Activated CD8-positive, alpha-beta memory T cell treated with anti-CD3 and anti-CD28 coated beads for 24 hours (primary cell): ENCODE measurements around the gene LGALS7B.
A peak's percentile ranks its signal among the peaks of the same experiment; 100 is the strongest.
"Not testable (repeated sequence)": the region's sequence is repeated elsewhere in the genome, so short reads cannot be mapped to it uniquely, and the experiment has no call there.

Experiments used
- DNase-seq: peaks from one replicate; pipeline ENCODE4 v3.0.0-alpha.2; 2020

The LGALS7B gene

DNA sequence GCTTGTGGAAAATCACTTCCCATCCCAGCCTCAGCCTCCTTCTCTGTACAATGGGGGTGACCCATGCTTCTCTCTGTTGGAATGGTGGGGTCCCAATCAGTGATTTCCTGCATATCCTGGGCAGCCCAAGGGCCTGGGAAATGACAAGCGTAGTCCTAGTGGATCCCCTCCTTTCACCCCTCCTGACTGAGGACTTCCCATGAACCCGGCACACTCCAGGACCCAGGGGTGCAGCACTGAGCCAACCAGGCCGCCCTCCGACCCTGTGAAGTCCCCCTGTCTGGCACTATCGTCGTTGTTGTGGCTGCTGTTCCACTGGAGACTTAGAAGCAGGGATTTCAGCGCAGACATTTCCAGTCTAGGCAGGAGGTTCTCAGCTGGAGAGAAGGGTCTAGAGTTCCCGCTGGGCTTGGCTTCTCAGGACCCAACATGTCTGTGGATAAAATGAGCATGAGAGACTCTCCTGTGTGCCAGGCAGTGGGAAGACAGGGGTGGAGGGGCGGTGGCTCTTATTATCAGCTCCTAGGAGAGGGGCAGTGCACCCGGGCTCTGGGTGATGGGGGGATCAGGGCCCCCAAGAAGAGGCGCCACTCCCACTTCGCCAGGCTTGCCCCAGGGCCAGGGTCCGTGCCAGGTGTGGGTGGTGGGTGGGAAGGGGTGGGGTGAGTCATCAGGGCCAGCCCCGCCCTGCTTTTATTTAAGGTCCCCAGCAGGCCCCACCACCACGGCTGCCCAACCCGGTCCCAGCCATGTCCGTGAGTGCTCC is at the start of gene LGALS7B:
TSS of gene LGALS7B (plus strand) at position 723 of the 766 bp plus-strand sequence. CDS start at position 750, 27 bp downstream.
- no peak for DNase-seq

DNA sequence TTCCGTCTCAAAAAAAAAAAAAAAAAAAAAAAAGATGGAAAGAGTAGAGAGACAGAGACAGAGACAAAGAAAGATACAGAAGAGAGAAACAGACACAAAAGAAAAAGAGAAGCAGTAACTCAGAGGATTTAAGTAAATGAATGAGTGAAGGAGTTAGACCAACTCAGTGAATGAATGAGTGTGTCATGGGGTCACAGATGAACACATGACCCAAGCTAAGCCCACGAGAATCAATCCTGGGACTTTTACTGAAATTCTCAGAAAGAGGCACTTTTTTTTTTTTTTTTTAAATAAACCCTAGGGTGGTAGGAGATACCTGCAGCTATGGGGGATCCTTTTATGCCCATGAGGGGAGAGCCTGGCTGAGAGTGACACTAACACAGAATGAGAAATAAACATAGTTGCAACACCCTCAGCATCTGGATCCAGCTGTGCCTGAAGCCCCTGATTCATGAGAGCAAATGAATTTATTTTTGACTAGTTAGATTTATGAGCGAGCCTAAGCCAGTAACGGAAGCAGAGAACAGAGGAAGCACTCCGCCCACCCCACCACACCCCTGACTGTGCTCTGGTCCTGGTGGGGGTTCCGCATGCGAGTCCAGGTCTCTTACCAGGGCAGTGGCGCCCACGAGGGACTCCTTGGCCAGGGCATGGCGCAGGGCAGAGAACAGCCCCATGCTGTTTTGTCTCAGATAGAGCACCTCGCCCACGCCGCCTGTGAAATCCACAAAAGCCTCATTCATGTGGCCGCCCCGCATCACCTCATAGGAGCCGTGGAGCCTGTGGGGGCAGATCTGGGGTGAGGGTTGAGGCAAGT is 49.4 kb upstream of the LGALS7B start:
- no peak for DNase-seq

DNA sequence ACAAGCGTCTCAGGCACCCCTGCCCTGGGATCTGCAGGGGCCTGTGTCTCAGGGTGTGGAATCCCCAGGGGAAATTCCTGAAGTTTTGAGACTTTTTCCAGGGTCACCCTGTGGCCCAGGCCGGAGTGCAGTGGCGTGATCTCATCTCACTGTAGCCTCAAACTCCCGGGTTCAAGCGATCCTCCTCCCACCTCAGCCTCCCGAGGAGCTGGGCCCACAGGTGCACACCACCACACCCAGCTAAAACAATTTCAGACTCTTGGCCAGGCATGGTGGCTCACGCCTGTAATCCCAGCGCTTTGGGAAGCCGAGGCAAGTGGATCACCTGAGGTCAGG is 48.8 kb upstream of the LGALS7B start:
- DNase-seq: no peak

DNA sequence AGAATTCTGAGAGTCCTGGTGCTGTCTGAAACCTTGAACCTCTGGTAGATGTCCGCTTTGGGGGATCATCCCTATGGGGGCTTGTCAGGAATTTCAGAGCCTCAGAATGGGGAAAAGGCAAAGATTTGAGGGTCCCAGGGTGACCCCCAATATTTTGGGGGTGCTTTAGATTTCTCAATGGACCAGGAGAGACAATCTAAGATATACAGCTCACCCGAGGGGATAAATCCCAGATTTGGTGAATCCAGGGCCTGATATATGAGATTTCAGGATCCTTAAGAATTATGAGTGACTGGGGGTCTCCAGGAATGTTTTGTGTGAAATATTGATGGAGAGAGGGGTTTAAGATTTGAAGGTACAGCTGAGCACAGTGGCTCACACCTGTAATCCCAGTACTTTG is 48.1 kb upstream of the LGALS7B start:
- no peak for DNase-seq

DNA sequence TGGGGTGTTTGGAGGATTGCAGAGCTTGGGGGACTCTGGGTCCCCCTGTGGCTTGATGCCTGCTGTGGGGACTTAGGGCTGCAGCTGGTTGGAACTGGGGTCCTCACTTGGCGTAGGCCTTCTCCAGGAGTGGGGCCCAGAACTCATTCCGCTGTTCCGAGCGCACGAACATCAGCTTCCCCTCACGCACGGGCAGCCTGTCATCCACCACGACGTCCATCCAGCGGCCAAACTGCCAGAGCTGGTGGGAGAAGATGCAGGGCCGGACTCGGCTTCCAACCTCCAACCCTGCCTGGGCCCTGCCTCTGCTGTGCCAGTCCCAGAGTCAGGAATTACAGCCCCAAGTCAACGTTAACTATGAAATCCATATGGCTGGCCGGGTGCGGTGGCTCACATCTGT is 47.3 kb upstream of the LGALS7B start:
- DNase-seq: no peak

DNA sequence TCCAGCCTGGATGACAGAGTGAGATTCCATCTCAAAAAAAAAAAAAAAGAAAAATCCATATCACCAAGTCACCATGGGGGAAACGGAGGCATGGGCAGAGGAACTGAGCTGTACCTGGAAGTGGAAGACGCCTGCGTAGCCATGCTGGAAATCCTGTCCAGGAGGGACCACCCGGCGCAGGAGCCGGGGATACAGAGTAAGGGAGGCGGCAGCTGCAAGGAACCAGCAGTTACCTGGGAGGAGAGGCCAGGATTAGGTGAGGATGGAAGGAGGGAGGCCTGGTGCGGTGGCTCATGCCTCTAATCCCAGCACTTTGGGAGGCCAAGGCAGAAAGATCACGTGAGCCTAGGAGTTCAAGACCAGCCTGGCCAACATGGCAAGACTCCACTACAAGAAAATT is 46.7 kb upstream of the LGALS7B start:
- no peak for DNase-seq

DNA sequence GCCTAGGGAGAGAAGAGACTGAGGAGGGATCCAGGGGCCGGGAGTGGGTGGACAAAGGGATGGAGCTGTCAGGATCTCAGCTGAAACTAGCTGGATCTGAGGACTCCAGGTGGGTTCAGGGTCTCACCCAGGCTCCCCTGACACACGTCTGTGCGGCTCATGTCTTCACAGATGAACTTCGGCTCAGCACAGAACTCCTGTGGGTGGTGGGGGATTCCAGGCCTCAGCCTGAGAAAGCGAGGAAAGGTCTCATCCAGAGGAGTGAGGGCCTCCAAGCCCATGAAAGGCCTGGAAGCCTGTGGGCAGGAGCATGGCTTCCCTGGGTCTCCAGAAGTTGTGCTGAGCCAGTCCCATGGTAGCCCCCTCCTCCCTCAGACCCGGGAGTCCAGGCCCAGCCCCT is 46.1 kb upstream of the LGALS7B start:
- DNase-seq: no peak

DNA sequence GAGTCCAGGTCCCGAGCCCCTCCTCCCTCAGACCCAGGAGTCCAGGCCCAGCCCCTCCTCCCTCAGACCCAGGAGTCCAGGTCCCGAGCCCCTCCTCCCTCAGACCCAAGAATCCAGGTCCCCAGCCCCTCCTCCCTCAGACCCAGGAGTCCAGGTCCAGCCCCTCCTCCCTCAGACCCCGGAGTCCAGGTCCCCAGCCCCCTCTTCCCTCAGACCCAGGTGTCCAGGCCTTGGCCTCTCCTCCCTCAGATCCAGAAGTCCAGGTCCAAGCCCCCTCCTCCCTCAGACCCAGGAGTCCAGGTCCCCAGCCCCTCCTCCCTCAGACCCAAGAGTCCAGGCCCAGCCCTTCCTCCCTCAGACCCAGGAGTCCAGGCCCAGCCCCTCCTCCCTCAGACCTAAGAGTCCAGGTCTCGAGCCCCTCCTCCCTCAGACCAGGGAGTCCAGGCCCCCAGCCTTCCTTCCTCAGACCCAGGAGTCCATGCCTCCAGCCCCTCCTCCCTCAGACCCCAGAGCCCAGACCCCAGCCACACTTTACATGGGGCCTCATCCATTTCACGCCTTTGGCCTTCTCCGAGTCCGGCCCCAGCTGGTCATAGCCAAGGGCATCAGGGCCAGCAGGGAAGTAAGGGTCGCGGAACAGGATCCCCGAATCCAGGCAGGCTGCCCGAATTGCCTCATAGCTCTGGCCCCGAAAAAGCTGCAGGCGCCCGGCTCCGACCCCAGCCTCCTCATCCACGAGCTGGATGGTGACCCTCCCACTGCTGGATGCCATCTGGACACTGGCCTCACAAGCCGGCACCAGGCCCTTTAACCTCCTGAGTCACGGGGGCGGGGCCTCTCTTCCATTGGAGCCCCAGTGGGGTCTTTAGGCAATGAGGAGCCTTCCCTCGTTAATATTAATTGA is 45.4 kb upstream of the LGALS7B start:
- no peak for DNase-seq

DNA sequence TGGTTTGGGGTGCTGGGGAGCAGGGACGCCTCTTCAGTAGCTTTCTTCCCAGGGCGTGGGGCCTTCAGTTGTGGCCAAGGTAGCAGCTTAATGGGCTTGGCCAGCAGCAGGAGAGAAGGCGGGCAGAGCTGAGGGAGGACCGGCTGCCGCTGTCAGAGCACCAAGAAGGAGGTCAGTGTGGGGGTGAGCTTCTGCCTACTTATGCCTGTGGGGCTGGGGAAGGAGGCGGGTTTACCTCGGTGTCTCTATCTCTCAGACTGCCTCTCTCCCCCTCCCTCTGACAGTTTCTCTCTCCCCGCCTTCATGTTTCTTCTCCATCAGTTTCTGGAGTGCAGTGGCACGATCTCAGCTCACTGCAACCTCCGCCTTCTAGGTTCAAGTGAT is 44.7 kb upstream of the LGALS7B start, which contains the start of gene CAPN12:
TSS of gene CAPN12 (minus strand) at position 177 of the 384 bp plus-strand sequence. CDS start 309 bp downstream, outside the sequence.
- no peak for DNase-seq

DNA sequence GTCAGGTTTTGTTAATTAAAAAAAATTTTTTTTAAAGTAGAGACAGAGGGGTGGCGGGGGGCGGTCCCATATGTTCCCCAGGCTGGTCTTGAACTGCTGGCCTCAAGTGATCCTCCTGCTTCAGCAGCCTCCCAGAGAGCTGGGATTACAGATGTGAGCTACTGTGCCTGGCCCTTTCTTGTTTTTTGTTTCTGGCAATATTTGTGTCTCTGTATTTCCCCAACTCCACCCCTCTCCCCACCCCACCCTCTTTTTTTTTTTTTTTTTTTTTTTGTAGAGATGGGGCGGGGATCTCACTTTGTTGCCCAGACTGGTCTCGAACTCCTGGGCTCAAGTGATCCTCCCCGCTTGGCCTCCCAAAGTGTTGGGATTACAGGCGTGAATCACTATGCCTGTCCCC is 44.1 kb upstream of the LGALS7B start:
- no peak for DNase-seq

DNA sequence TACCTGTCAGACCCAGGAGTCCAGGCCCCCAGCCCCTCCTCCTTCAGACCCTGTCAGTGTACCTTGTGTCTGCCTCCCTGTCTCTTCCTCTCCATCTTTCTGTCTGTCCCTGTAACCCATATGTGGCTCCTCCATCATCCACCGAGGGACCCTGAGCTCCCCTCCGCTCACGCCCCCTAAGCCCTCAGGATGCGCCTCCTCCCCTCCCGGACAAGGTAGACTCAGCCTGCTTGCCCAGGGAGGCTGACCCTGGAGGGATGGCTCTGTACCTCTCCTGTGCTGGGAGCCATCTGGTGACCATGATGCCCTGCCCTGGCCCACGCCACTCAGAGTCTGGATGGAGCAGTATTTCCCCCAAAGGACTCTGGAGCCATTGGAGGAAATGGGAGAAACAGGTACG is 43.7 kb upstream of the LGALS7B start:
- no peak for DNase-seq

DNA sequence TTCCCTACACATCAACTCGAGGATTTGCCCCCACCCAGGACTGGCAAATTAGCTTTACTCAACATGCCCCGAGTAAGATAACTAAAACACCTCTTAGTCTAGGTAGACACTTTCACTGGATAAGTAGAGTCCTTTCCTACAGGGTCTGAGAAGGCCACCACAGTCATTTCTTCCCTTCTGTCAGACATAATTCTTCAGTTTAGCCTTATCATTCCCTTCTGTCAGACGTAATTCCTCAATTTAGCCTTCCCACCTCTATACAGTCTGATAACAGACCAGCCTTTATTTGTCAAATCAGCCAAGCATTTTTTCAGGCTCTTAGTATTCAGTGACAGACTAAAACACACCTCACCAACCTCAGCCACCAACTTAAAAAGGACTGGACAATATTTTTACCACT is 35.2 kb upstream of the LGALS7B start:
- not testable (repeated sequence) for DNase-seq

DNA sequence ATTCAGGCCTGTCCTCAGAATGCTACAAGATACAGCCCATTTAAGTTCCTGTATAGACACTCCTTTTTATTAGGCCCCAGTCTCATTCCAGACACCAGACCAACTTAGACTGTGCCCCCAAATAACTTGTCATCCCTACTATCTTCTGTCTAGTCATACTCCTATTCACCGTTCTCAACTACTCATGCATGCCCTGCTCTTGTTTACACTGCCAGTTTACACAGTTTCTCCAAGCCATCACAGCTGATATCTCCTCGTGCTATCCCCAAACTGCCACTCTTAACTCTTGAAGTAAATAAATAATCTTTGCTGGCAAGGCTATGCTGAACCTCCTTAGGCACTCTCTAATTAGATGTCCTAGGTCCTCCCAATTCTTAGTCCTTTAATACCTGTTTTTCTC is 34.8 kb upstream of the LGALS7B start:
- DNase-seq: not testable (repeated sequence)

DNA sequence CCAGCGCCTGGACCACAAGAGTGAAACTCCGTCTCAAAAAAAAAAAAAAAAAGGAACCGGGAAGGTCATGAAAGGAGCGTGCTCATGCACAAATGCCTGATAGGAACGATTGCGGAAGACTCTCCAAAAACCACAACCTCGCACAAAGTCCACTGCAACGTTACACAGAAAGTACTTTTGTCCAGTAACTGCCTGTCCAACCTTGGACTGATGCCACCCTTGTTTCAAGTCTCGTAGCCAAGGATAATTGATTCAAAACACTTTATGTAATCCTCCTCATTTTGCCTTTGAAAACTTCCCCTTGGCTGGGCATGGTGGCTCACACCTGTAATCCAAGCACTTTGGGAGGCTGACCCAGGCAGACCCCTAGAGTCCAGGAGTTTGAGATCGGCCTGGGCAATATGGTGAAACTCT is 29.4 kb upstream of the LGALS7B start:
- no peak for DNase-seq

DNA sequence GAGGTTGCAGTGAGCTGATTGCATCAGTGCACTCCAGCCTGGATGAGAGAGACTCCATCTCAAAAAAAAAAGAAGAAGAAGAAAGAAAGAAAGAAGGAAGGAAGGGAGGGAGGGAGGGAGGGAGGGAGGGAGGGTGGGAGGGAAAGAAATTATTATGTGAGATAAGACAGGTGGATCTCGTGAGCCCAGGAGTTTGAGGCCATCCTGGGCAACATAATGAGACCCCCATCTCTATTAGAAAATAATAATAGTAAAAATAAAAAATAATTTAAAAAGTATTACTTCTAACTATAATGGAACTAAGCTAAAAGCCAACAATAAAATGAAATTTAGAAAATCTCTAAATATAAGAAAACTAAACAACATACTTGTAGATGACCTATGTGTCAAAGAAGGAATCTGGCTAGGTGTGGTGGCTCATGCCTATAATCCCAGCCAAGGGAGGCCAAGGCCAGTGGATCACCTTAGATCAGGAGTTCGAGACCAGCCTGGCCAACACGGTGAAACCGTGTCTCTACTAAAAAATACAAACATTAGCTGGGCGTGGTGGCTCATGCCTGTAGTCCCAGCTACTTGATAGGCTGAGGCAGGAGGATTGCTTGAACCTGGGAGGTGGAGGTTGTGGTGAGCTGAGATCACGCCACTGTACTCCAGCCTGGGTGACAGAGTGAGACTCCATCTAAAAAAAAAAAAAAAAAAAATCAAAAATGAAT is 28.0 kb upstream of the LGALS7B start:
- not testable (repeated sequence) for DNase-seq

DNA sequence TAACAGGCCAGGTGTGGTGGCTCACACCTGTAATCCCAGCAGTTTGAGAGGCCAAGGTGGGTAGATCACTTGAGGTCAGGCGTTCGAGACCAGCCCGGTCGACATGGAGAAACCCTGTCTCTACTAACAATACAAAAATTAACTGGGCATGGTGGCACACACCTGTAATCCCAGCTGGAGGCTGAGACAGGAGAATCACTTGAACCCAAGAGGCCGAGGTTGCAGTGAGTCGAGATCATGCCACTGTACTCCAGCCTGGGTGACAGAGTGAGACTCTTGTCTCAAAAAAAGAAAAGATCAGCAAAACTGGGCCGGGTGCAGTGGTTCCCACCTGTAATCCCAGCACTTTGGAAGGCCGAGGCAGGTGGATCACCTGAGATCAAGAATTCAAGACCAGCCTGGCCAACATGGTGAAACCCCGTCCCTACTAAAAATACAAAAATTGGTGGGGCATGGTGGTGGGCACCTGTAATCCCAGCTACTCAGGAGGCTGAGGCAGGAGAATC is 27.1 kb upstream of the LGALS7B start:
- DNase-seq: not testable (repeated sequence)

DNA sequence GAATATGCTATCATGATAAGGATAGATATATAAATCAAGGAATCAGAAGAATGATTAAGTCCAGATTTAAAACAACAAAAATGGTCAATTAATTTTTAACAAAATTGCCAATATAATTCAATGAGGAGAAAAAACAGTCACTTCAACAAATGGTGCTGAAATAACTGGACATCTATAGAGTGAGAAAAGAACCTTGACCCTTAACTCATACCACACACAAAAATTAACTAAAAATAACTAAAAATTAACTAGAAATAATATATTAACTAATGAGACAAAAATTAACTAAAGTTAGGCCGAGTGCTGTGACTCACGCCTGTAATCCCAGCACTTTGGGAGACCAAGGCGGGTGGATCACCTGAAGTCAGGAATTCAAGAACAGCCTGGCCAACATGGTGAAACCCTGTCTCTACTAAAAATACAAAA is 25.2 kb upstream of the LGALS7B start:
- no peak for DNase-seq

DNA sequence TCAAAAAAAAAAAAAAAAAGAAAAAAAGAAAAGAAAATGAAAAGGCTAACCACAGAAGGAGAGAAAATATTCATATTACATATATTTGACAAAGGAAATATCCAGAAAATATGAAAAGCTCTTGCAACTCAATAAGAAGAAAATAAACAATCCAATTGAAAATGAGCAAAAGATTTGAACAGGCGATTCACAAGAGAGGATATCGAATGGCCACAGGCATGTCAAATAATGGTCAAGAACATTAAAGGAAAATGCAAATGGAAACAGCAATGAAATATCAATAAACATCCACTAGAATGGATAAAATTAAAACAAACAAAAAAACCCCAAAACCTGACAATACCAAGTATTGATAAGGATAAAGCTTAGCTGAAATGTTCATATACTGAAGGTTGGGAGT is 23.8 kb upstream of the LGALS7B start:
- DNase-seq: no peak

DNA sequence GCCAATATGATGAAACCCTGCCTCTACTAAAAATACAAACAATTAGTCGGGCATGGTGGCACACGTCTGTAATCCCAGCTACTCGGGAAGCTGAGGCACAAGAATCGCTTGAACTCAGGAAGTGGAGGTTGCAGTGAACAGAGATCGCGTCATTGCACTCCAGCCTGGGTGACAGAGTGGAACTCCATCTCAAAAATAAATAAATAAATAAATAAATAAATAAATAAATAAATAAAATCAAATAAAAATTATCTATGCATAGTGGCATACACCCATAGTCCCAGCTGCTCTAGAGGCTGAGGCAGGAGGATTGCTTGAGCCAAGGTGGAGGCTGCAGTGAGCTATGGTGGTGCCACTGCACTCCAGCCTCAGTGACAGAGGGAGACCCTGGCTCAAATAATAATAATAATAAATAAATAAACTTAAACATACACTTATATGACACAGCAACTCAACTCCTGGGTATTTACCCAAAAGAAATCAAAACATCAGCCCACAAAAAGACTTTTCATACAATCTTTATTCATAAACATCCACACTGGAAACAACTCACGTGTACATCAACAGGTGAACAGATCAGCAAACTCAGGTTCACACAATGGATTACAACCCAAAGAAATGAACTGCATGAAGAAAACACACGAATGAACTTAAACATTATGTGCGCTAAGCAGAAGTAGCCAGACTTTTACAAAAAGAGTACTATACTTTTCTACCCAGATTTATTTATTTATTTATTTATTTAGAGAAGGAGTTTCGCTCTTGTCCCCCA is 22.5 kb upstream of the LGALS7B start:
- no peak for DNase-seq

DNA sequence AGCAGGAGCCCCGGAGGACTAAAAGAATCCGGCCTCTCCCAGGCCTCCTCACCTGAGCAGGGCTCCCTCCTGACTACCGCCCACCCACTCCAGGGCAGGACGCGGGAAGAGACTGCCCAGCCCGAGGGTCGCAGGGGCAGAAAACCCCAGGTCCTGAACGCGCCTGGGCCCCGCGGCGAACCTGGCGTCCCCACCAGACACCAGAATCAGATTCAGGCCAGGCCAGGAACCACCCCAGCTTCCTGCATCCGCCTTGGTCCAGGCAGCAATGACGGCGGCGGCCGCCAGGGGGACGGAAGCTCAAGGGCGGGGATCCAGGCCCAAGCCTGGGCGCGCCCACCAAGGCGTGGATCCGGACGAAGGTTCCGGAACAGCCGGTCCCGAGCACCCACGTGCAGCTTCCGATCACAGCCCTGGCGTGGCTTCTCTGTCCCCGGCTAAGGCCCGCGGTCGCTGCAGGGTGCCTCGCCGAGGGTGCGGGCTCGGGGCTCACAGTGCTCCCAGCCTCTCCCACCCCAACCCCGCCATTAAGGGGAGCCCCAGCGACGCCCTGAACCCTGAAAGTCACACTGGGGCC is 19.3 kb upstream of the LGALS7B start:
- DNase-seq: peak; percentile 98
